ENCODE results near the gene ABITRAM.

- no peak for TF ChIP-seq CTCF (conservative IDR thresholded peaks at IDR 0.05)
- TF ChIP-seq EZH2 (IDR thresholded peaks at IDR 0.05; ENCODE audit: low read depth), result no peak
Observed at GRCh38 chr9:108934323-108934893, at the start of gene ABITRAM.

All from PC-9 (cell line).